H1 (cell line): ENCODE results near the gene KIF1B. TPM values are rescaled to one million over a fixed set of nuclear protein-coding genes. Genes with fewer than 3 reads are reported as not detected.

Experiments used
- CTCF ChIA-PET: fragments of 300-600 bp; sonication (Branson Sonifier 250); formaldehyde crosslinking; loops from one replicate; lab custom pipeline; 2021; ENCODE audit not compliant: partially characterized antibody; lab: Charles Lee
- POLR2A ChIA-PET: fragments of 300-600 bp; sonication (Branson Sonifier 250); formaldehyde crosslinking; loops from one replicate; lab custom pipeline; 2021; ENCODE audit warnings: inconsistent platforms; ENCODE audit not compliant: partially characterized antibody; lab: Charles Lee
- DNase-seq, 2 experiments: peaks; one replicate each; pipeline versions ENCODE4 v3.0.0 to v3.0.0-alpha.2; 2010 to 2022; ENCODE audit warnings: low spot score in 2 of 2, low read depth in 1 of 2, mixed read lengths in 1 of 2
- FAIRE-seq: peaks from 2 replicates; lab custom pipeline; 2011; peaks lifted over from hg19 to GRCh38; lab: Jason Lieb, UNC
- H2AFZ ChIP-seq: 2 replicates; pipeline ENCODE4 v1.8.1; 2012; ENCODE audit warnings: low read length, inconsistent platforms
- H2AK5ac ChIP-seq: 2 replicates; pipeline ENCODE4 v1.6.1; 2013; ENCODE audit warnings: low read depth, low read length
- H2BK120ac ChIP-seq: replicated peaks from 2 replicates; pipeline ENCODE3; 2013; ENCODE audit warnings: low read depth, low read length, inconsistent platforms
- H2BK12ac ChIP-seq: 2 replicates; pipeline ENCODE4 v1.6.1; 2013; ENCODE audit warnings: low read depth, low read length
- H2BK15ac ChIP-seq: 2 replicates; pipeline ENCODE4 v1.6.1; 2013; ENCODE audit warnings: low read length
- H2BK20ac ChIP-seq: 2 replicates; pipeline ENCODE4 v1.6.1; 2013; ENCODE audit warnings: low read length
- H2BK5ac ChIP-seq: 2 replicates; pipeline ENCODE4 v1.6.1; 2013; ENCODE audit warnings: low read depth, low read length
- H3K14ac ChIP-seq: 2 replicates; pipeline ENCODE4 v1.6.1; 2013; ENCODE audit warnings: inconsistent platforms; ENCODE audit not compliant: insufficient read length
- H3K18ac ChIP-seq: 2 replicates; pipeline ENCODE4 v1.6.1; 2013; ENCODE audit warnings: low read length; ENCODE audit errors: extremely low read depth
- H3K23ac ChIP-seq: 2 replicates; pipeline ENCODE4 v1.6.1; 2013; ENCODE audit warnings: inconsistent platforms; ENCODE audit not compliant: insufficient read length
- H3K23me2 ChIP-seq: 2 replicates; pipeline ENCODE4 v1.6.1; 2013; ENCODE audit warnings: low read depth, low read length
- H3K27ac ChIP-seq: 2 replicates; pipeline ENCODE4 v1.6.1; 2011; ENCODE audit warnings: low read depth, low read length, inconsistent platforms
- H3K27me3 ChIP-seq, 4 experiments: replicated peaks in 1 of 4; 1 replicate in 1 of 4; 2 replicates in 3 of 4; pipeline versions ENCODE4 v1.6.1 to v1.8.1; 2011 to 2013; ENCODE audit warnings: low read length in 3 of 4, mild to moderate bottlenecking in 3 of 4, inconsistent platforms in 2 of 4, mixed read lengths in 2 of 4, moderate library complexity in 1 of 4; ENCODE audit not compliant: control insufficient read depth in 3 of 4, insufficient read depth in 3 of 4; ENCODE audit errors: extremely low read depth in 1 of 4
- H3K36me3 ChIP-seq, 4 experiments: 2 replicates each; pipeline versions ENCODE4 v1.6.1 to v1.8.1; 2011 to 2013; ENCODE audit warnings: mild to moderate bottlenecking in 4 of 4, low read length in 3 of 4, moderate library complexity in 2 of 4, control low read depth in 1 of 4, inconsistent platforms in 1 of 4; ENCODE audit not compliant: insufficient read depth in 4 of 4, control insufficient read depth in 2 of 4
- H3K4ac ChIP-seq: replicated peaks from 2 replicates; pipeline ENCODE3; 2013; ENCODE audit warnings: low read length, low read depth, mixed read lengths, inconsistent platforms; ENCODE audit not compliant: insufficient read length
- H3K4me1 ChIP-seq, 4 experiments: replicated peaks in 1 of 4; 1 replicate in 1 of 4; 2 replicates in 3 of 4; pipeline versions ENCODE4 v1.6.1 to v1.8.1; 2011 to 2013; ENCODE audit warnings: low read length in 3 of 4, inconsistent platforms in 2 of 4, mixed read lengths in 1 of 4; ENCODE audit not compliant: insufficient read depth in 4 of 4, control insufficient read depth in 3 of 4
- H3K4me2 ChIP-seq, 2 experiments: 2 replicates each; pipeline versions ENCODE4 v1.6.1 to v1.8.1; 2011 to 2013; ENCODE audit warnings: low read depth in 2 of 2, low read length in 2 of 2, control low read depth in 1 of 2, inconsistent platforms in 1 of 2, mild to moderate bottlenecking in 1 of 2; ENCODE audit not compliant: insufficient read depth in 1 of 2
- H3K4me3 ChIP-seq, 4 experiments: fragments of 200-600, 300-600 bp in 1 of 4; sonication (generic), shearing (Covaris generic), sonication (Bioruptor Twin) in 1 of 4; 2 replicates each; pipeline versions ENCODE4 v1.5.1 to v1.8.1; 2011 to 2016; ENCODE audit warnings: low read length in 4 of 4, low read depth in 3 of 4, control low read depth in 2 of 4, inconsistent platforms in 2 of 4, mild to moderate bottlenecking in 2 of 4, mixed read lengths in 1 of 4, moderate library complexity in 1 of 4; ENCODE audit not compliant: insufficient read depth in 2 of 4; ENCODE audit errors: extremely low read depth in 1 of 4
- H3K56ac ChIP-seq: replicated peaks from 2 replicates; pipeline ENCODE3; 2013; ENCODE audit warnings: low read depth, mild to moderate bottlenecking, mixed read lengths, low read length, inconsistent platforms; ENCODE audit not compliant: insufficient read length
- H3K79me1 ChIP-seq: 2 replicates; pipeline ENCODE4 v1.6.1; 2013; ENCODE audit warnings: low read depth, low read length, control low read depth
- H3K79me2 ChIP-seq, 2 experiments: 2 replicates each; pipeline versions ENCODE4 v1.6.1 to v1.8.1; 2012 to 2013; ENCODE audit warnings: low read length in 2 of 2, mild to moderate bottlenecking in 2 of 2, inconsistent platforms in 1 of 2; ENCODE audit not compliant: insufficient read depth in 2 of 2, control insufficient read depth in 1 of 2
- H3K9ac ChIP-seq, 4 experiments: replicated peaks in 1 of 4; 1 replicate in 1 of 4; 2 replicates in 3 of 4; pipeline versions ENCODE4 v1.6.1 to v1.8.1; 2011 to 2013; ENCODE audit warnings: low read depth in 3 of 4, low read length in 3 of 4, control low read depth in 2 of 4, mild to moderate bottlenecking in 2 of 4, moderate library complexity in 2 of 4, inconsistent platforms in 1 of 4; ENCODE audit errors: extremely low read depth in 1 of 4
- H3K9me3 ChIP-seq, 2 experiments: 2 replicates each; pipeline versions ENCODE4 v1.6.1 to v1.8.1; 2012 to 2013; ENCODE audit warnings: mild to moderate bottlenecking in 2 of 2, moderate library complexity in 2 of 2, control low read depth in 1 of 2, inconsistent platforms in 1 of 2, low read depth in 1 of 2, low read length in 1 of 2, mixed read lengths in 1 of 2; ENCODE audit not compliant: insufficient read depth in 2 of 2
- H4K20me1 ChIP-seq, 2 experiments: replicated peaks in 1 of 2; 2 replicates each; pipeline versions ENCODE3 to v1.8.1; 2011 to 2013; ENCODE audit warnings: inconsistent platforms in 2 of 2, low read length in 2 of 2, mild to moderate bottlenecking in 1 of 2; ENCODE audit not compliant: insufficient read depth in 2 of 2, control insufficient read depth in 1 of 2
- H4K5ac ChIP-seq: 2 replicates; pipeline ENCODE4 v1.6.1; 2013; ENCODE audit warnings: low read length, low read depth, mixed read lengths, inconsistent platforms; ENCODE audit not compliant: insufficient read length
- H4K8ac ChIP-seq: 2 replicates; pipeline ENCODE4 v1.8.0; 2013; ENCODE audit warnings: mild to moderate bottlenecking, moderate library complexity, low read length, inconsistent platforms; ENCODE audit not compliant: insufficient read depth; ENCODE audit errors: extremely low read depth
- H4K91ac ChIP-seq: replicated peaks from 2 replicates; pipeline ENCODE3; 2013; ENCODE audit warnings: low read length, mixed read lengths, inconsistent platforms; ENCODE audit not compliant: insufficient read length
- CBX5 ChIP-seq: fragments of 300-800, 300-1000 bp; sonication (generic); IDR thresholded peaks from 2 replicates; pipeline ENCODE4 v1.7.1; 2016; ENCODE audit warnings: antibody characterized with exemption, low read length, low read depth
- CBX8 ChIP-seq: fragments of 300-800, 300-1000 bp; sonication (generic); IDR thresholded peaks from 2 replicates; pipeline ENCODE4 v1.7.1; 2016; ENCODE audit warnings: low read depth, low read length, borderline replicate concordance
- CHD1 ChIP-seq: IDR thresholded peaks from 2 replicates; pipeline ENCODE4 v1.6.1; 2012; ENCODE audit warnings: low read depth, low read length, improper control_type of control experiment
- CREB1 ChIP-seq: IDR thresholded peaks from 2 replicates; pipeline ENCODE4 v1.6.1; 2012; ENCODE audit warnings: inconsistent platforms
- EZH2 ChIP-seq: fragments of 200-600 bp; sonication (generic); IDR thresholded peaks from 2 replicates; pipeline ENCODE4 v1.7.1; 2012; ENCODE audit warnings: low read depth, mild to moderate bottlenecking, moderate library complexity, low read length, inconsistent platforms; ENCODE audit not compliant: severe bottlenecking
- MAFK ChIP-seq: IDR thresholded peaks from 2 replicates; pipeline ENCODE4 v1.6.1; 2012; ENCODE audit warnings: low read depth, mild to moderate bottlenecking, improper control_type of control experiment, low read length
- RFX5 ChIP-seq: IDR thresholded peaks from 2 replicates; pipeline ENCODE4 v1.6.1; 2011; ENCODE audit warnings: low read depth, low read length, improper control_type of control experiment, borderline replicate concordance
- SAP30 ChIP-seq: fragments of 300-600 bp; sonication (generic); IDR thresholded peaks from 2 replicates; pipeline ENCODE4 v1.7.1; 2012; ENCODE audit warnings: low read length, moderate library complexity, mild to moderate bottlenecking, inconsistent platforms; ENCODE audit not compliant: insufficient read depth, insufficient replicate concordance
- SIN3A ChIP-seq, 2 experiments: IDR thresholded peaks in 1 of 2; conservative IDR thresholded peaks in 1 of 2; 2 replicates each; pipeline ENCODE4 v1.6.1; 2011 to 2012; ENCODE audit warnings: low read length in 2 of 2, improper control_type of control experiment in 1 of 2, low read depth in 1 of 2, mild to moderate bottlenecking in 1 of 2
- TEAD4 ChIP-seq: IDR thresholded peaks from 2 replicates; pipeline ENCODE4 v1.6.1; 2012; ENCODE audit warnings: low read depth, low read length, inconsistent platforms, mixed read lengths
- WGBS, 2 experiments: shearing (Covaris generic) in 1 of 2; methylation state at CpG; one replicate each; pipeline versions ENCODE4 v1.1.6 to v1.1.7; 2013 to 2015; ENCODE audit warnings: low lambda C conversion rate in 2 of 2, mixed read lengths in 2 of 2, inconsistent platforms in 1 of 2, low coverage in 1 of 2, missing lambda C conversion rate in 1 of 2; ENCODE audit not compliant: insufficient replicate concordance in 2 of 2, insufficient coverage in 1 of 2, insufficient read length in 1 of 2; ENCODE audit errors: extremely low coverage in 1 of 2, missing lambda C conversion rate in 1 of 2; 5-methylcytosine and 5-hydroxymethylcytosine counted together
- polyA plus RNA-seq, 7 experiments: library from polyadenylated mRNA; depleted of rRNA in 3 of 7; stranded (reverse) in 5 of 7; unstranded in 2 of 7; fragments of >200 nt in 5 of 7; fragments of 200-250 nt in 2 of 7; gene quantifications; 1 replicate in 5 of 7; 2 replicates in 1 of 7; 4 replicates in 1 of 7; pipeline versions ENCODE4 v1.2.1 to v1.2.3, GENCODE V29; 2011 to 2013; ENCODE audit warnings: missing spikeins in 2 of 7, mixed read lengths in 2 of 7
- total RNA-seq: library from RNA; stranded (reverse); fragmentation: NEBNext Ultra II Directional; extraction: Animal tissue kit (Norgen Biotek cat#: 25700); gene quantifications from 2 replicates; pipeline ENCODE4 v1.2.1, GENCODE V29; 2021
- TF ChIP-seq, protein P1 (sequence below), 3 experiments: IDR thresholded peaks; 1 replicate in 2 of 3; 2 replicates in 1 of 3; pipeline versions ENCODE4 v1.5.1 to v1.6.1; 2011; ENCODE audit warnings: low read length in 3 of 3, mild to moderate bottlenecking in 3 of 3, inconsistent platforms in 2 of 3, low read depth in 1 of 3, moderate library complexity in 1 of 3; ENCODE audit not compliant: insufficient read depth in 1 of 3; ENCODE audit errors: control extremely low read depth in 1 of 3

KIF1B gene
- total and polyA plus RNA-seq, 2 of the 8 experiments (the other 6 are each of a cell fraction or from before 2014, with no cell fraction given) = 39.1 to 74.2 TPM

DNA sequence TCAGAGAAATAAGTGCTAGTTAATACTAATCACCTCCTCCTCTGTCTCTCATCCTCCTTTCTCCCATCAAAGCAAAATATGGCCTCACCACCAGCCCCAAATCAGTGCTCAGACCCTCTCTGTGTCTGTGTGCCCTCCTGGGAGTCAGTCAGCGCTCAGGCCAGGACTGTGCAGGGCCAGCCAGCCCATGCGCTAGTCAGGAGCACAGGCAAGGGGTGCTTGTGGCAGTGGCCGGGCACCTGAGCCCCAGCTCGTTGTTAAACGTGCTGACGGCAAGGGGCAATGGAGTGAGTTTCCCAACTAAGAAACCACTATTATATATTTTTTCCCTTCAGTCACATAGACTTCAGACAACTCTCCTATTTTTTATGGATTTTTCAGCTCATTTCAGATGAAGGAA lies 169.3 kb downstream of the KIF1B start:
- H3K14ac ChIP-seq = no peak overlapping the region
- H4K91ac ChIP-seq = no peak overlapping the region
- no peak overlapping the region for H3K4me3 ChIP-seq
- no peak for FAIRE-seq
- H3K9ac ChIP-seq = no peak overlapping the region
- H2AFZ ChIP-seq = no peak overlapping the region
- no peak overlapping the region for H2BK20ac ChIP-seq
- no peak overlapping the region; the same call in 1 of the 2 replicates for H3K18ac ChIP-seq
- H4K8ac ChIP-seq = peak overlapping the region; percentile 26; the same call in 1 of the 2 replicates
- no peaks in the 10 kb centered on the region for H3K27me3 ChIP-seq
- no peak overlapping the region for H2BK15ac ChIP-seq
- H3K4me1 ChIP-seq = no peaks in the 10 kb centered on the region
- no peak overlapping the region for H3K4me2 ChIP-seq
- DNase-seq = no peak
- no peak overlapping the region for H2BK12ac ChIP-seq
- no peaks in the 10 kb centered on the region for H3K79me2 ChIP-seq
- POLR2A ChIA-PET = interaction anchor here (1.5 kb wide), 1 partner anchor 19 kb away, joined by 5 read pairs; the partner anchor contains the start of gene PGD
- no peak overlapping the region for H3K23ac ChIP-seq
- no peaks in the 10 kb centered on the region; the same call in 1 of the 2 replicates for H3K79me1 ChIP-seq
- no peaks in the 10 kb centered on the region for H3K23me2 ChIP-seq
- H3K36me3 ChIP-seq = peaks cover 7 to 29% (median 22%) of the 10 kb centered on the region in 4 experiments; a peak in 5 of 8 replicates
- CTCF ChIA-PET = interaction anchor here (1.0 to 1.3 kb wide), 2 partner anchors 9 to 20 kb away, joined by 3 read pairs; partner anchors contain the start of gene PGD
- no peak overlapping the region for H3K4ac ChIP-seq
- no peak overlapping the region for H2AK5ac ChIP-seq
- H3K56ac ChIP-seq = no peak overlapping the region
- WGBS, 2 experiments = 92% methylated on average over 6 of the region's 6 CpGs; no CpG with 5 or more reads in 1 of the 2 experiments
- H3K9me3 ChIP-seq = no peaks in the 10 kb centered on the region
- no peak overlapping the region for H3K27ac ChIP-seq
- no peaks in the 10 kb centered on the region for H4K20me1 ChIP-seq
- H2BK5ac ChIP-seq = no peak overlapping the region
- no peak overlapping the region for H4K5ac ChIP-seq
- no peak overlapping the region for H2BK120ac ChIP-seq
- TF ChIP-seq RFX5 (no peak), CREB1 (no peak), CBX5 (no peak), SIN3A (conservative IDR thresholded peaks at IDR 0.05 in 1 of 2, IDR thresholded peaks at IDR 0.05 in 1 of 2; ENCODE audit: low read depth in 1 of 2, low read length in 2 of 2) (no peak), SAP30 (no peak), CBX8 (no peak), TEAD4 (no peak), MAFK (no peak), CHD1 (no peak), EZH2 (no peak)
- TF ChIP-seq, protein P1, sequence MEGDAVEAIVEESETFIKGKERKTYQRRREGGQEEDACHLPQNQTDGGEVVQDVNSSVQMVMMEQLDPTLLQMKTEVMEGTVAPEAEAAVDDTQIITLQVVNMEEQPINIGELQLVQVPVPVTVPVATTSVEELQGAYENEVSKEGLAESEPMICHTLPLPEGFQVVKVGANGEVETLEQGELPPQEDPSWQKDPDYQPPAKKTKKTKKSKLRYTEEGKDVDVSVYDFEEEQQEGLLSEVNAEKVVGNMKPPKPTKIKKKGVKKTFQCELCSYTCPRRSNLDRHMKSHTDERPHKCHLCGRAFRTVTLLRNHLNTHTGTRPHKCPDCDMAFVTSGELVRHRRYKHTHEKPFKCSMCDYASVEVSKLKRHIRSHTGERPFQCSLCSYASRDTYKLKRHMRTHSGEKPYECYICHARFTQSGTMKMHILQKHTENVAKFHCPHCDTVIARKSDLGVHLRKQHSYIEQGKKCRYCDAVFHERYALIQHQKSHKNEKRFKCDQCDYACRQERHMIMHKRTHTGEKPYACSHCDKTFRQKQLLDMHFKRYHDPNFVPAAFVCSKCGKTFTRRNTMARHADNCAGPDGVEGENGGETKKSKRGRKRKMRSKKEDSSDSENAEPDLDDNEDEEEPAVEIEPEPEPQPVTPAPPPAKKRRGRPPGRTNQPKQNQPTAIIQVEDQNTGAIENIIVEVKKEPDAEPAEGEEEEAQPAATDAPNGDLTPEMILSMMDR (IDR thresholded peaks at IDR 0.05; ENCODE audit: control extremely low read depth in 1 of 3, insufficient read depth in 1 of 3, low read depth in 1 of 3, low read length in 3 of 3) = no peak
